Measurements from ENCODE around the gene SYNPO2. TPM values are rescaled to one million over a fixed set of nuclear protein-coding genes. Genes with fewer than 3 reads are reported as not detected.
"Not testable (repeated sequence)": the region's sequence is repeated elsewhere in the genome, so short reads cannot be mapped to it uniquely, and the experiment has no call there.

SYNPO2 gene
- total RNA-seq, 1 donor from 2014 or later, result 22.9 TPM

DNA sequence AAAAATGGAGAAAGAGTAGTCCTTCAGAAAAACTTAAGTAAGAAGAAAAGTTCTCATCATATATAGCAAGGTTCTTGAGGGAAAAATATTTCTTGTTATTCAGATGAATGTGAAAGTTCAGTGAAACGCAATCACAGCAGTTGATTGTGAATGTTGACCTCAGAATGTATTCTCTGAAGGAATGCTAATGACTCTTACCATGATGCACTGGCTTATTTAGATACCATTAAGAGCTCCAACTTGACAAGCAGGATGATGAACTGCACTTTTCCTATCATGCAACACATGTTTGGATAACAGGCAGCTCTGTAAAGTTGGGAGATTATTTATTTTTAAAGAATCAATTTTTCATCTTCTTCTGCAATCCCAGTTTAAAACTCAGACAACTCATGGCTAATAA is 131.5 kb downstream of the SYNPO2 start:
- H3K4me1 Mint-ChIP-seq (ENCODE audit: unreplicated experiment), result peaks cover 3% of the 10 kb centered on the region
- no peak overlapping the region for H3K4me3 Mint-ChIP-seq
- H3K27me3 Mint-ChIP-seq, result no peaks in the 10 kb centered on the region
- no peaks in the 10 kb centered on the region for H3K36me3 Mint-ChIP-seq
- no peak for DNase-seq (ENCODE audit: extremely low spot score, unreplicated experiment)
- H3K27ac Mint-ChIP-seq, result no peak overlapping the region
- H3K9me3 Mint-ChIP-seq, result no peaks in the 10 kb centered on the region
- TF ChIP-seq CTCF (conservative IDR thresholded peaks at IDR 0.05), result no peak

DNA sequence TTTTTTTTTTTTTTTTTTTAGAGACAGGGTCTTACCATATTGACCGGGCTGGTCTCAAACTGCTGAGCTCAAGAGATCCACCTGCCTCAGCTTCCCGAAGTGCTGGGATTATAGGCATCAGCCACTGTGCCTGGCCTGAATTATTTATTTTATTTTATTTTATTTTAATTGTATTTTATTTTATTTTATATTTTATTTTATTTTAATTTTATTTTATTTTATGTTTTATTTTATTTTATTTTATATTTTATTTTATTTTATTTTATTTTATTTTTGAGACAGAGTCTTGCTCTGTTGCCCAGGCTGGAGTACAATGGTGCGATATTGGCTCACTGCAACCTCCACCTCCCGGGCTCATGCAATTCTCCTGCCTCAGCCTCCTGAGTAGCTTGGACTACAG is 133.9 kb downstream of the SYNPO2 start:
- not testable (repeated sequence) for H3K4me3 Mint-ChIP-seq; H3K36me3 Mint-ChIP-seq; H3K9me3 Mint-ChIP-seq; H3K4me1 Mint-ChIP-seq (ENCODE audit: unreplicated experiment); DNase-seq (ENCODE audit: extremely low spot score, unreplicated experiment); H3K27me3 Mint-ChIP-seq; H3K27ac Mint-ChIP-seq

GRCh38 chr4:119024102-119024501 is 135.4 kb downstream of the SYNPO2 start:
- Mint-ChIP-seq H3K27me3 (no peaks in the 10 kb centered on the region), H3K9me3 (no peaks in the 10 kb centered on the region), H3K36me3 (peaks cover 4% of the 10 kb centered on the region), H3K4me3 (no peak overlapping the region), H3K4me1 (ENCODE audit: unreplicated experiment) (peaks cover 6% of the 10 kb centered on the region), H3K27ac (no peak overlapping the region)
- no peak for TF ChIP-seq CTCF (conservative IDR thresholded peaks at IDR 0.05)
- no peak for DNase-seq (ENCODE audit: extremely low spot score, unreplicated experiment)

DNA sequence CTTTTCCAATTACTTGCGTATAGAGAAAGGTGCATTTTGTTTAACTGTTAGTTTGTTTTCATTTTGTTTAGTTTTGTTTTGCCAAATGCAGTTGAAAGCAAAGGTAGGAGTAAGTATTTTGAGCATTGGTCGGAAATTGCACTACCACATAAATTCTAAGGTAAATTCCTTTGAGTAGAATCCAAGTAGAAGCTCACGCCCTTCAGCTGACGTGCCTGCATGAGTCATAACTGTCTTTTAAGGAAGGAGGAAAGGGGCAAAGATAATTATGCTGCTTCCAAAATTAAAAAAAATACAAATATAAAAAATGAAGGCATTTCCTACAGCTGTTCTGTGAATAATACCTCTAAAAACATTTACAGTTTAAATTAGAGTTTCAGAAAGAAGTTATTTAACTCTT is 136.8 kb downstream of the SYNPO2 start:
- H3K27me3 Mint-ChIP-seq, result no peaks in the 10 kb centered on the region
- DNase-seq (ENCODE audit: extremely low spot score, unreplicated experiment), result no peak
- TF ChIP-seq CTCF (conservative IDR thresholded peaks at IDR 0.05), result no peak
- H3K9me3 Mint-ChIP-seq, result no peaks in the 10 kb centered on the region
- peak overlapping the region; percentile 96 for H3K27ac Mint-ChIP-seq
- H3K36me3 Mint-ChIP-seq, result peaks cover 4% of the 10 kb centered on the region
- H3K4me3 Mint-ChIP-seq, result peak overlapping the region; percentile 74
- H3K4me1 Mint-ChIP-seq (ENCODE audit: unreplicated experiment), result peaks cover 6% of the 10 kb centered on the region

DNA sequence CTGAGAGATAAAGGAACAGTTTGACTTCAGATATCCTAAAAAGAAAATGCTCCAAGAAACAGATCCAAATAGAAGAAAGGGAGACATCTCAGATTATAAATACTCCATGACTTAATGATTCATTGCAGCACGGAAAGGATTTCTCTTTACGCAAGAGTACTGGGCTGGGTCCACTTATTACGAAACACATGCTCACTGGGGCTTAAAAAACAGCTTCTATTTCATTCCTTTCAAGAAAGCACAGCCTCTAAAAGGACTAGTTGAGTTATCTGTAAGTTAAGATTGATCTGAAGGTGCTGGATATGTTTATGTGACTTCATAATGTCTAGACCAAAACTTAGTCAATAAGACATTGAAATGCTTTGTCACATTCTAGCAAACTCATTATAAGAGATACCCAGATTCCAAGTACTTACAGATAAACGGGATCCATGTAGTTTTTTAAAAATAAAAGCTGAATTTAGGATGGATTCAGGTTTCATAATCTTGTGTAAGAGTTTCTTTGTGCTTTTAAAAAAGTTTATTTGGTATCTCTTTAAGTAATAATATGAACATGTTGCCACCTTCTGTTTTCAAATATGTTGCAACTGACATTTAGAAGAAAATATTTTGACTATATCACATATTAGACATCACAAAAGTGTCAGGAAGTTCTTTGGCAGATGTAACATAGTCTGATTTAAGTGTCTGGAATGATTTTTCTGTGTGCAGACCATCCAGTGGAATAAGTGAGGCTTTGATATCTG is 137.4 kb downstream of the SYNPO2 start:
- Mint-ChIP-seq H3K9me3 (no peaks in the 10 kb centered on the region), H3K27ac (peak overlapping the region; percentile 96)
- DNase-seq (ENCODE audit: extremely low spot score, unreplicated experiment), result no peak

More for the DNA sequence above, 137.4 kb downstream of the SYNPO2 start:
- peaks cover 6% of the 10 kb centered on the region for H3K4me1 Mint-ChIP-seq (ENCODE audit: unreplicated experiment)
- TF ChIP-seq CTCF (conservative IDR thresholded peaks at IDR 0.05), result no peak
- no peaks in the 10 kb centered on the region for H3K27me3 Mint-ChIP-seq
- peaks cover 7% of the 10 kb centered on the region for H3K36me3 Mint-ChIP-seq
- H3K4me3 Mint-ChIP-seq, result peak overlapping the region; percentile 39
